Endothelial cell (in vitro differentiated cells): ENCODE measurements around the gene RAB3IL1. TPM values are rescaled to one million over a fixed set of nuclear protein-coding genes. Genes with fewer than 3 reads are reported as not detected.

Experiments used
- DNase-seq: peaks from one replicate; pipeline ENCODE4 v3.0.0; 2021; ENCODE audit warnings: low spot score
- H3K27ac Mint-ChIP-seq: one replicate; pipeline ENCODE4 v1.8.0; 2021; ENCODE audit warnings: mixed read lengths, inconsistent platforms; ENCODE audit not compliant: unreplicated experiment
- H3K27me3 Mint-ChIP-seq: one replicate; pipeline ENCODE4 v1.8.0; 2021; ENCODE audit warnings: mild to moderate bottlenecking, moderate library complexity, mixed read lengths, inconsistent platforms; ENCODE audit not compliant: unreplicated experiment
- H3K36me3 Mint-ChIP-seq: one replicate; pipeline ENCODE4 v1.8.0; 2021; ENCODE audit warnings: mild to moderate bottlenecking, low read depth, mixed read lengths, inconsistent platforms; ENCODE audit not compliant: unreplicated experiment
- H3K4me1 Mint-ChIP-seq: one replicate; pipeline ENCODE4 v1.8.0; 2021; ENCODE audit warnings: mild to moderate bottlenecking, mixed read lengths, inconsistent platforms; ENCODE audit not compliant: unreplicated experiment
- H3K4me3 Mint-ChIP-seq: one replicate; pipeline ENCODE4 v1.8.0; 2021; ENCODE audit warnings: mild to moderate bottlenecking, mixed read lengths, inconsistent platforms; ENCODE audit not compliant: unreplicated experiment
- H3K9me3 Mint-ChIP-seq: one replicate; pipeline ENCODE4 v1.8.0; 2021; ENCODE audit warnings: mixed read lengths, inconsistent platforms; ENCODE audit not compliant: unreplicated experiment
- total RNA-seq: library from RNA; stranded (reverse); fragmentation: NEBNext Ultra II Directional; extraction: Animal tissue kit (Norgen Biotek cat#: 25700); gene quantifications from one replicate; pipeline ENCODE4 v1.2.1, GENCODE V29; 2021; ENCODE audit not compliant: unreplicated experiment
- TF ChIP-seq, protein P1 (sequence below): fragments of 200-600 bp; sonication (generic); IDR thresholded peaks from one replicate; pipeline ENCODE4 v1.5.0; 2021; ENCODE audit warnings: antibody characterized with exemption; ENCODE audit not compliant: unreplicated experiment

RAB3IL1 gene
- total RNA-seq, 1 donor from 2014 or later: 8.9 TPM

- TF ChIP-seq, protein P1, sequence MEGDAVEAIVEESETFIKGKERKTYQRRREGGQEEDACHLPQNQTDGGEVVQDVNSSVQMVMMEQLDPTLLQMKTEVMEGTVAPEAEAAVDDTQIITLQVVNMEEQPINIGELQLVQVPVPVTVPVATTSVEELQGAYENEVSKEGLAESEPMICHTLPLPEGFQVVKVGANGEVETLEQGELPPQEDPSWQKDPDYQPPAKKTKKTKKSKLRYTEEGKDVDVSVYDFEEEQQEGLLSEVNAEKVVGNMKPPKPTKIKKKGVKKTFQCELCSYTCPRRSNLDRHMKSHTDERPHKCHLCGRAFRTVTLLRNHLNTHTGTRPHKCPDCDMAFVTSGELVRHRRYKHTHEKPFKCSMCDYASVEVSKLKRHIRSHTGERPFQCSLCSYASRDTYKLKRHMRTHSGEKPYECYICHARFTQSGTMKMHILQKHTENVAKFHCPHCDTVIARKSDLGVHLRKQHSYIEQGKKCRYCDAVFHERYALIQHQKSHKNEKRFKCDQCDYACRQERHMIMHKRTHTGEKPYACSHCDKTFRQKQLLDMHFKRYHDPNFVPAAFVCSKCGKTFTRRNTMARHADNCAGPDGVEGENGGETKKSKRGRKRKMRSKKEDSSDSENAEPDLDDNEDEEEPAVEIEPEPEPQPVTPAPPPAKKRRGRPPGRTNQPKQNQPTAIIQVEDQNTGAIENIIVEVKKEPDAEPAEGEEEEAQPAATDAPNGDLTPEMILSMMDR: no peak
- Mint-ChIP-seq H3K27ac (peak overlapping the region; percentile 37), H3K9me3 (no peaks in the 10 kb centered on the region), H3K36me3 (peaks cover 28% of the 10 kb centered on the region), H3K4me3 (peak overlapping the region; percentile 4), H3K4me1 (no peaks in the 10 kb centered on the region), H3K27me3 (peaks cover 8% of the 10 kb centered on the region)
- no peak for DNase-seq
These were observed 55.7 kb downstream of the RAB3IL1 start for GRCh38 chr11:61861634-61862033.

GRCh38 chr11:61860054-61860903 is 57.1 kb downstream of the RAB3IL1 start:
- Mint-ChIP-seq H3K9me3 (no peaks in the 10 kb centered on the region), H3K27me3 (peaks cover 12% of the 10 kb centered on the region), H3K36me3 (peaks cover 32% of the 10 kb centered on the region), H3K4me1 (no peaks in the 10 kb centered on the region), H3K4me3 (no peak overlapping the region), H3K27ac (no peak overlapping the region)
- no peak for DNase-seq
- TF ChIP-seq, protein P1: no peak

DNA sequence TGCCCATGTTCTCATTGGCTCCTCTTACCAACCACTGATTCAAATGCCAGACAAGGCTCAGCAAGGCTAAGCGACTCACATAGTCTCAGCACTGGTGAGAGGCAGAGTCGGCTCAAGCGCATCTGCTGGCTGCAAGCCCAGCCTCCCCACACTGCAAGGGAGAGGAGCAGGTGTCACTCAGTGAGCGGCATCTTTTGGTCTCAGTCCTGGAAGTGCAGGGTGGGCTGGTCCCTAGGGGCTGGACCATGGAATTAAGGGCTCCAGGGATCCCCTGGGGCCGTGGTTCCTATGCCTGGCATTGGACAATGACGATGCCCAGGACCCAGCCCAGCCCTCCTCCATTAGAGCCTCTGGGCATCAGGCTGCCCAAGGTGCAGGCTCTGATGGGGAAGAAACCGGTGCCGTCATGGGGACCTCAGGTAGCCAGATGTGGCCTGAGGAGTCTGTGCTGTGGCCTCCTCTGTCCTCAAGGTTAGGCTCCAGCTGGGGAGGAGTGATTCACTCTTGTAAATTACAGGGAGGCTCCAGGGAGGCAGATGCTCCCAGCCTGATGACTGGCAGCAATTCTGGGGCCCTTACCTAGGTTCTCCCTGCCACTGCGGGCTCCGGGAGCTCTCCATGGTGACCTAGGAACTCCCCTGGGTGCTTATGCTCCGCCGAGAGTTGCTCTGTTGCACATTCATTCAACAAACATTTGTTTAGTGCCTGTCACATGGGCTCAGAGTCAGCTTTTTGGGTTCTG is 61.3 kb downstream of the RAB3IL1 start:
- peaks cover 13% of the 10 kb centered on the region for H3K27me3 Mint-ChIP-seq
- no peaks in the 10 kb centered on the region for H3K9me3 Mint-ChIP-seq
- TF ChIP-seq, protein P1: no peak
- peaks cover 5% of the 10 kb centered on the region for H3K4me1 Mint-ChIP-seq
- H3K4me3 Mint-ChIP-seq: no peak overlapping the region
- DNase-seq: no peak
- H3K36me3 Mint-ChIP-seq: peaks cover 46% of the 10 kb centered on the region
- no peak overlapping the region for H3K27ac Mint-ChIP-seq

DNA sequence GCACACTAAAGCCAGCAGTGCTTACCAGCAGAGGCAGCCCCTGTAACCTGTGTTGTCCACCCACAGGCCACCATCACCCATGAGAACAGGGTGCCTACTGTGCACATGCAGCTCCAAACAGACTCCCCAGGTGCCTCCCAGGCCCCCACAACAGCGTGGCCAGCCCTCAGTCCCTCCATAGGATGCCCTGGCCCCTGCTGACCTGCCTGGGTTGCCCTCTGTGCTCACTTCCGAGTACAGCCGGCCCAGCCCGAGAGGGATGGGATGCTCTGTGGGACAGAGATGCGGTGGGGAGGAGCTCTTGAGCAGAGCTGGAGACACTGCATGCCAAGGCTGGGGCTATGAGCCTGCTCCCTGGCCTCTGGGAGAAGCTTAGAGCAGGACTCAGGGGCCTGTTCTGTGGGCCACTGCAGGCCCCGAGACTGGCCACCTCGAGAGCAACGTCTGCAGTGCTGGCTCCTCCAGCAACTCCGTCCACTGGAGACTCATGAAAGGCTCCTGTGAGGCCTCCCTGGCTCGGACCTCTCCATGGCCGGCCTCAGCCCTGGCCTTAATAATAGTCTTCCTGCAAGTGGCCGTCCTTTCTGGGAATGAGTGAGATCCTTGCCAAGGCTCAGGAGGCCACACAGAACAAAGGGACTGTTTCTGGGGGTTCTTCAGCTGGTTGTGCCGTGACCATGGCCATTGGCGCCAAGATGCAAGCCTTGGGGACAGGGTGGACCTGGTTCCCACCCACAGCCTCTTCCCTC is 62.2 kb downstream of the RAB3IL1 start:
- DNase-seq: no peak
- H3K27me3 Mint-ChIP-seq: peaks cover 15% of the 10 kb centered on the region
- H3K36me3 Mint-ChIP-seq: peaks cover 48% of the 10 kb centered on the region
- TF ChIP-seq, protein P1: no peak
- H3K27ac Mint-ChIP-seq: peak overlapping the region; percentile 48
- peaks cover 5% of the 10 kb centered on the region for H3K4me1 Mint-ChIP-seq
- H3K4me3 Mint-ChIP-seq: no peak overlapping the region
- no peaks in the 10 kb centered on the region for H3K9me3 Mint-ChIP-seq
